Measurements from ENCODE around the gene AURKAIP1. TPM values are rescaled to one million over a fixed set of nuclear protein-coding genes. Genes with fewer than 3 reads are reported as not detected.

The AURKAIP1 gene
- total and polyA plus RNA-seq, 2 of the 13 experiments (the other 11 are each of a cell fraction or from before 2014, with no cell fraction given): 69.5 to 175 TPM

- peak; percentile 92 for TF ChIP-seq ETV6 (CRISPR knock-in tag; conservative IDR thresholded peaks at IDR 0.05)
- TF ChIP-seq, protein P1, sequence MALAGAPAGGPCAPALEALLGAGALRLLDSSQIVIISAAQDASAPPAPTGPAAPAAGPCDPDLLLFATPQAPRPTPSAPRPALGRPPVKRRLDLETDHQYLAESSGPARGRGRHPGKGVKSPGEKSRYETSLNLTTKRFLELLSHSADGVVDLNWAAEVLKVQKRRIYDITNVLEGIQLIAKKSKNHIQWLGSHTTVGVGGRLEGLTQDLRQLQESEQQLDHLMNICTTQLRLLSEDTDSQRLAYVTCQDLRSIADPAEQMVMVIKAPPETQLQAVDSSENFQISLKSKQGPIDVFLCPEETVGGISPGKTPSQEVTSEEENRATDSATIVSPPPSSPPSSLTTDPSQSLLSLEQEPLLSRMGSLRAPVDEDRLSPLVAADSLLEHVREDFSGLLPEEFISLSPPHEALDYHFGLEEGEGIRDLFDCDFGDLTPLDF (CRISPR knock-in tag; IDR thresholded peaks at IDR 0.05): no peak
- TF ChIP-seq SIX4 (CRISPR knock-in tag; IDR thresholded peaks at IDR 0.05): no peak
- TF ChIP-seq, protein P2, sequence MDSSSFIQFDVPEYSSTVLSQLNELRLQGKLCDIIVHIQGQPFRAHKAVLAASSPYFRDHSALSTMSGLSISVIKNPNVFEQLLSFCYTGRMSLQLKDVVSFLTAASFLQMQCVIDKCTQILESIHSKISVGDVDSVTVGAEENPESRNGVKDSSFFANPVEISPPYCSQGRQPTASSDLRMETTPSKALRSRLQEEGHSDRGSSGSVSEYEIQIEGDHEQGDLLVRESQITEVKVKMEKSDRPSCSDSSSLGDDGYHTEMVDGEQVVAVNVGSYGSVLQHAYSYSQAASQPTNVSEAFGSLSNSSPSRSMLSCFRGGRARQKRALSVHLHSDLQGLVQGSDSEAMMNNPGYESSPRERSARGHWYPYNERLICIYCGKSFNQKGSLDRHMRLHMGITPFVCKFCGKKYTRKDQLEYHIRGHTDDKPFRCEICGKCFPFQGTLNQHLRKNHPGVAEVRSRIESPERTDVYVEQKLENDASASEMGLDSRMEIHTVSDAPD (CRISPR knock-in tag; IDR thresholded peaks at IDR 0.05): no peak
- TF ChIP-seq ZZZ3 (CRISPR knock-in tag; IDR thresholded peaks at IDR 0.05; ENCODE audit: borderline replicate concordance): no peak
- peak; percentile 63; the same call in 1 of the 2 replicates for TF ChIP-seq ZNF432 (CRISPR knock-in tag; IDR thresholded peaks at IDR 0.05; ENCODE audit: borderline replicate concordance)
- TF ChIP-seq, protein P3, sequence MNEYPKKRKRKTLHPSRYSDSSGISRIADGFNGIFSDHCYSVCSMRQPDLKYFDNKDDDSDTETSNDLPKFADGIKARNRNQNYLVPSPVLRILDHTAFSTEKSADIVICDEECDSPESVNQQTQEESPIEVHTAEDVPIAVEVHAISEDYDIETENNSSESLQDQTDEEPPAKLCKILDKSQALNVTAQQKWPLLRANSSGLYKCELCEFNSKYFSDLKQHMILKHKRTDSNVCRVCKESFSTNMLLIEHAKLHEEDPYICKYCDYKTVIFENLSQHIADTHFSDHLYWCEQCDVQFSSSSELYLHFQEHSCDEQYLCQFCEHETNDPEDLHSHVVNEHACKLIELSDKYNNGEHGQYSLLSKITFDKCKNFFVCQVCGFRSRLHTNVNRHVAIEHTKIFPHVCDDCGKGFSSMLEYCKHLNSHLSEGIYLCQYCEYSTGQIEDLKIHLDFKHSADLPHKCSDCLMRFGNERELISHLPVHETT (CRISPR knock-in tag; conservative IDR thresholded peaks at IDR 0.05): no peak
- TF ChIP-seq SIN3B (IDR thresholded peaks at IDR 0.05; ENCODE audit: low read length): no peak
- peak; percentile 55; the same call in 1 of the 2 replicates for TF ChIP-seq ZFYVE20 (CRISPR knock-in tag; IDR thresholded peaks at IDR 0.05; ENCODE audit: borderline replicate concordance, low read depth)
- TF ChIP-seq HMG20A (CRISPR knock-in tag; IDR thresholded peaks at IDR 0.05; ENCODE audit: borderline replicate concordance): no peak
- no peak for TF ChIP-seq SIX1 (CRISPR knock-in tag; IDR thresholded peaks at IDR 0.05; ENCODE audit: borderline replicate concordance)
- no peak for TF ChIP-seq NR2F6 (IDR thresholded peaks at IDR 0.05)
- no peak for TF ChIP-seq NR2F6 (CRISPR knock-in tag; IDR thresholded peaks at IDR 0.05)
- TF ChIP-seq, protein P4, sequence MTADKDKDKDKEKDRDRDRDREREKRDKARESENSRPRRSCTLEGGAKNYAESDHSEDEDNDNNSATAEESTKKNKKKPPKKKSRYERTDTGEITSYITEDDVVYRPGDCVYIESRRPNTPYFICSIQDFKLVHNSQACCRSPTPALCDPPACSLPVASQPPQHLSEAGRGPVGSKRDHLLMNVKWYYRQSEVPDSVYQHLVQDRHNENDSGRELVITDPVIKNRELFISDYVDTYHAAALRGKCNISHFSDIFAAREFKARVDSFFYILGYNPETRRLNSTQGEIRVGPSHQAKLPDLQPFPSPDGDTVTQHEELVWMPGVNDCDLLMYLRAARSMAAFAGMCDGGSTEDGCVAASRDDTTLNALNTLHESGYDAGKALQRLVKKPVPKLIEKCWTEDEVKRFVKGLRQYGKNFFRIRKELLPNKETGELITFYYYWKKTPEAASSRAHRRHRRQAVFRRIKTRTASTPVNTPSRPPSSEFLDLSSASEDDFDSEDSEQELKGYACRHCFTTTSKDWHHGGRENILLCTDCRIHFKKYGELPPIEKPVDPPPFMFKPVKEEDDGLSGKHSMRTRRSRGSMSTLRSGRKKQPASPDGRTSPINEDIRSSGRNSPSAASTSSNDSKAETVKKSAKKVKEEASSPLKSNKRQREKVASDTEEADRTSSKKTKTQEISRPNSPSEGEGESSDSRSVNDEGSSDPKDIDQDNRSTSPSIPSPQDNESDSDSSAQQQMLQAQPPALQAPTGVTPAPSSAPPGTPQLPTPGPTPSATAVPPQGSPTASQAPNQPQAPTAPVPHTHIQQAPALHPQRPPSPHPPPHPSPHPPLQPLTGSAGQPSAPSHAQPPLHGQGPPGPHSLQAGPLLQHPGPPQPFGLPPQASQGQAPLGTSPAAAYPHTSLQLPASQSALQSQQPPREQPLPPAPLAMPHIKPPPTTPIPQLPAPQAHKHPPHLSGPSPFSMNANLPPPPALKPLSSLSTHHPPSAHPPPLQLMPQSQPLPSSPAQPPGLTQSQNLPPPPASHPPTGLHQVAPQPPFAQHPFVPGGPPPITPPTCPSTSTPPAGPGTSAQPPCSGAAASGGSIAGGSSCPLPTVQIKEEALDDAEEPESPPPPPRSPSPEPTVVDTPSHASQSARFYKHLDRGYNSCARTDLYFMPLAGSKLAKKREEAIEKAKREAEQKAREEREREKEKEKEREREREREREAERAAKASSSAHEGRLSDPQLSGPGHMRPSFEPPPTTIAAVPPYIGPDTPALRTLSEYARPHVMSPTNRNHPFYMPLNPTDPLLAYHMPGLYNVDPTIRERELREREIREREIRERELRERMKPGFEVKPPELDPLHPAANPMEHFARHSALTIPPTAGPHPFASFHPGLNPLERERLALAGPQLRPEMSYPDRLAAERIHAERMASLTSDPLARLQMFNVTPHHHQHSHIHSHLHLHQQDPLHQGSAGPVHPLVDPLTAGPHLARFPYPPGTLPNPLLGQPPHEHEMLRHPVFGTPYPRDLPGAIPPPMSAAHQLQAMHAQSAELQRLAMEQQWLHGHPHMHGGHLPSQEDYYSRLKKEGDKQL (CRISPR knock-in tag; IDR thresholded peaks at IDR 0.05; ENCODE audit: low read depth): no peak
- TF ChIP-seq ZNF335 (CRISPR knock-in tag; IDR thresholded peaks at IDR 0.05): no peak
- TF ChIP-seq, protein P5, sequence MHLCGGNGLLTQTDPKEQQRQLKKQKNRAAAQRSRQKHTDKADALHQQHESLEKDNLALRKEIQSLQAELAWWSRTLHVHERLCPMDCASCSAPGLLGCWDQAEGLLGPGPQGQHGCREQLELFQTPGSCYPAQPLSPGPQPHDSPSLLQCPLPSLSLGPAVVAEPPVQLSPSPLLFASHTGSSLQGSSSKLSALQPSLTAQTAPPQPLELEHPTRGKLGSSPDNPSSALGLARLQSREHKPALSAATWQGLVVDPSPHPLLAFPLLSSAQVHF (CRISPR knock-in tag; IDR thresholded peaks at IDR 0.05): peak; percentile 87; the same call in 1 of the 2 replicates
- TF ChIP-seq ZBTB44 (CRISPR knock-in tag; IDR thresholded peaks at IDR 0.05): peak; percentile 68; the same call in 1 of the 2 replicates
- no peak for TF ChIP-seq HHEX (CRISPR knock-in tag; IDR thresholded peaks at IDR 0.05)
- no peak for TF ChIP-seq HNRNPUL1 (IDR thresholded peaks at IDR 0.05; ENCODE audit: low read depth, low read length)
- no peak for TF ChIP-seq ZFP36L1 (CRISPR knock-in tag; IDR thresholded peaks at IDR 0.05)
Measured at GRCh38 chr1:1334835-1335234, 40.2 kb downstream of the AURKAIP1 start (continued).
